GM21737 (cell line): ENCODE measurements around the gene PLCB1.

Experiments
- ATAC-seq: cut with Tn5 transposase; IDR thresholded peaks from one replicate; pipeline ENCODE4 v1.9.1; 2021; ENCODE audit warnings: mild to moderate bottlenecking, moderate library complexity; ENCODE audit not compliant: unreplicated experiment

The PLCB1 gene

DNA sequence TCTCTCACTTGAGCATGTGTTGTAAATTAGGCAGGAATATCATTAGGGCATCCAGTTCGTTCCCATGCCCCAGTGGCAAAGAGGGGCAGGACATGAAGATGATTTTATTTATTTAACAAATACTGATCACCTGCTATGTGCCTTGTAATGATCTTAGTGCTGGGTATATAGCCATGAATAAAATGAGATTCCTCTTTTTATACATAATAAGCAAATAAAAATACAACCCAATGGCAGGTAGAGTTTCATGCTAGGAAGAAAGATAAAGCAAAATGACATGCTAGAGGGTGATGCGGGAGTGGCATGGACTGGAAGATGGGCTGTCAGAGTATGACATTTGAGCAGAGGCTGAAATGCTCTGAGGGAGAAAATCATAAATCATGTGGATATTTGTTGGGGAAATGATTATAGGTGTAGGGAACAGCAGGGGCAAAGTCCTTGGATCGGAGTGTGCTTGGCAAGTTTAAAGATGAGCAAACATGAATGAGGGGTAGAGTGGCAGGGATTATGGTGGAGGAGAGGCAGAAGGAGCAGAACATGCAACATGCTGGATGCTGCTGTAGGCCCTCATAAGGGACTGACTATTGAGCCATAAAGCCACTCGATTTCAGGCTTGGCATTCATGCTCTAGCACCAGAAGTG is 342.1 kb downstream of the PLCB1 start:
- no peak for ATAC-seq

DNA sequence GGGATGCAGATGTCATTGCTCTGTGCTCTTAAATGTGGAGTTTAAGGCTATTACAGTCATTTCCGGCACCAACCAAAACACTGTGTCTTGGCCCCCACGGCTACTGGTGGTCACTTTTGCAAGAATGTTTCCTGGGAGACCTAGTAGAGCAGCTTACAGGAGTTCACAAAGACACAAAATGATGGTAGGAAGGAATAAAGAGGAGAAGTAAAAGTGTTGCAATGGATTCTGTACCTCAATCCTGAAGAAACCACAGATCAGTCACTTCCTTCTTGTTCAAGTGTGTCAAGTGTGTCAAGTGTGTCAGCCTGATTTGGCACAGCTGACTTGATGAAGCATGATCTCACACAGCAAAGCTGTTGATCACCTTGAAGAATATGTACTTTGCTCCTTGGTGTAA is 344.0 kb downstream of the PLCB1 start:
- ATAC-seq, result no peak

DNA sequence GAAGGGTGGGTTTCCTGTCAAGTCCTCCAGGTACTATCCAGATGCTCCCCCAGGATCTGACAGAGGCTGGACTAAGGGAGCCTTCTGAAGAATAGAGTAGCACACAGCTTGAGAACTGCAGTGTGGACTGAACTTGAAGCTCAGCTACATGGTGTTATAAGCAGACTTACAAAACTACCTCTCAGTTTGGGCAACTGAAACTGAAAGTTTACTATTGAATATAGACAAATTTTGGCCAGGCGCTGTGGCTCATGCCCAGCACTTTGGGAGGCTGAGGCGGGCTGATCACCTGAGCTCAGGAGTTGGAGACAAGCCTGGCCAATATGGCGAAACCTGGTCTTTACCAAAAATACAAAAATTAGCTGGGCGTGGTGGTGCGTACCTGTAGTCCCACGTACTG is 348.5 kb downstream of the PLCB1 start:
- ATAC-seq, result no peak

DNA sequence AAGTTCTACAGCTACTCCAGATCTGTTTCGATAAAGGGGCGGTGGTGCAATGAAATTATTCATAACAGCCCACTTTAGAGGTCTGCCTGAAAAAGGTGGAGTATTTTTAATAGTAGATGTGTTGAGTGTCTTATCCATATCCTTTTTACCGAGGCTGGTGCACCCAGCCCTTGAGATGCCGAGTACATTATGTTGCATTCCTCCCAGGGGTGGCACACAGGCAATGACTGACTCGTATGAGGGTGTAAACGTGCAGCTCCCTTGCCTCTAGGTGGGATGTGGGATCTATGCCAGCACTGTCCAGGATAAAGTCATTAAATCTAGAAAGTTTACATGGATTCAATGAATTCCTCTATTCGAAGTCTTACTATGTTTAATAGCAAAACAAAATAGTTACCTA is 355.6 kb downstream of the PLCB1 start:
- ATAC-seq, result no peak

DNA sequence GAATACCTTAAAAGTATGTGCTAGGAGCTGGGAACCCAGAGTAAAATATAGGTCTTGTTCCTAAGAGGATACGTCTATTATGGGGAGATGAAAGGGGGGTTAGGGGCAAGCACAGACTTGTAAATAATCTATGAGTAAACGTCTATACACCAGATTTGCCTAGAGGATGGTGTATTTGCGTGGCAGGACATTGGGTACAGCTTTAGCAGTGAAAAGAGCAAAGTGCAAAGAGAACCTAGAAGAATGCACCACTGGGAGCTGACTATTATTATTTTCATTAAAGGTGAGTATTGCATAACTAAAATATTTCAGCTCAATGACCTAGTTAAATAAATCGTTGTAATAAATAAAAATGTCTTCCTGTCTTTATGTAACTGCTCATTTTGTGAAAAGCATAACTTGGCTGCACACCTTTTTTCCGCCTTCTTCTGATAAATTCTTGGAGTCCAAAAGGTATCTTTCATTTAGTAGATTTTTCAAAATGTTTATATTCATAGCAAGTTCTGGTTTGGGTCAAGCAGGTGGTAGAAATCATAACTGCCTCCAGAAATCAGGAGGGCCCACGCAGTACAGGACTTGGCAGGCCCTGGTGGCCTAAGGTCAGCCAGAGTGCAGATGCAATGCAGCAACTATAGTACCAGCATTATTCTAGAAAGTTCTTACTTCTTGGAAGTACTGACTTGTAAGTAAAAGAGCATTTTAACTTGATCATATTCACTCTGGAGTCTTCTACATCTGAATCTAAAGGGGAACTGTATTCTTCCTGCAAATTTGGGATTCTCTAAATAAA is 357.2 kb downstream of the PLCB1 start:
- ATAC-seq, result no peak

DNA sequence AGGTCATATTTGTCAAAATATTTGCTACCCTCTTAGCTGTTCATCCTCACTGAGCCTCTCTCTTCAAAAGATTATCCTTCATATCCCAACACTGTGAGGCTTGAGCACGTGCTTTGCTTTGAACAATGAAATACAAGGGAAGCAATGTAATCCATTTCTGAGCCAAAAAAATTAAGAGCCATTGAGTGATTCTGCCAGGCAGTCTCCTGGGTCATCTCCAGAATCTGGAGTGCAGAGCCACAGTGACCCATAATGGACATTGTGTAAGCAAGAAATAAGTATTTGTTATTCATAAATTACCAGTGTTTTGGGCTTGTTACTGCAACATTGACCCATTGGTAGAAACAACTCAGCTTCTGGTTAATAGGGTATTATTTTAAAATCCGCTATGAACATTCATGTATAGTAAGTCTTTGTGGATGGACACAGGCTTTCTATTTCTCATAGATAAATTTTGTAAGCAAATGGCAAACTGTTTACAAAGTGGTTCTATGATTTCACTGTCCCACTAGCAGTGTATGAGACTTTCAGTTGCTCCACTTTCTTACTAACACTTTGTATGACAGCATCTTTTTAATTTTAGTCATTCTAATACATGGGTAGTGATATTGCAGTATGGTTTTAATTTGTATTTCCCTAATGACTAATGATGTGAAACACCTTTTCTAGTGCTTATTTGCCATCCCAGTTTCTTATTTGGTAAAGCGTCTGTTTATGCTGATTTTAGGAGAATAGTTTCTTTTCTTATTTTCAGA is 358.2 kb downstream of the PLCB1 start:
- no peak for ATAC-seq

DNA sequence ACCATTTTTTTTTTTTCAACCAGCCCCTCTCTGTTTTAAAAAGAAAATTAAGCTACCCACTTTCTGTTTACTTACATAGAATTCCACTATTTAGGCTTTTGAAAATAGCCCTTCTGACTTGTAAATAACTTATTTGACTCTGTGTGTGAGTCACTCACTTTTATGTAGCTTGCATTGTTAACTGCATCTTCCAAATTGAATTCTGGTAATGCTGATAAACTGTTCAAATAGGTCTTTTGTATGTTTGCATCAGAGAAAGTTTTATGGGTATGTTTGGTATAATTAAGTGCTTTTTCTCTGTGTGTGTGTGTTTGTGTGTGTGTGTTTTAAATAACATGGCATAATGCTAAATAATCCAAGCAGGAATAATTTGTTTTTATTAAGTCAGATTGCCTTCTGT is 360.1 kb downstream of the PLCB1 start:
- ATAC-seq, result no peak

DNA sequence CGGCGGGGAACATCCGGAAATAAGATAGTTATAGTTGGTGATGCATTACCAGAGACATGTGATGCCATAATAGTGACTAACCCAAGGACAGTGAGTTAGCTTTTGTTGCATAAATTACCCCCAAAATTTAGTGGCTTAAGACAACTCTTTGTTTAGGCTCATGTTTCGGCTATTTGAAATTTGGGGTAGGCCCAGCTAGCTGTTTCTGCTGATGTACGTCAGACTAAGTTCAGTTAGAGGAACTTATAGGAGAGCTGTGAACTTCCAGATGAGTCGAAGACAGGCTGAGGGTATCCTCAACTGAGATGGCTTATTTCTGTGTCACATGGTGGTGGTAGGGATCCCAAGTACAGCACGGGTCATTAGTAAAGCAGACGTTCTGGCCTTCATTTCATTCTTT is 366.5 kb downstream of the PLCB1 start:
- no peak for ATAC-seq

DNA sequence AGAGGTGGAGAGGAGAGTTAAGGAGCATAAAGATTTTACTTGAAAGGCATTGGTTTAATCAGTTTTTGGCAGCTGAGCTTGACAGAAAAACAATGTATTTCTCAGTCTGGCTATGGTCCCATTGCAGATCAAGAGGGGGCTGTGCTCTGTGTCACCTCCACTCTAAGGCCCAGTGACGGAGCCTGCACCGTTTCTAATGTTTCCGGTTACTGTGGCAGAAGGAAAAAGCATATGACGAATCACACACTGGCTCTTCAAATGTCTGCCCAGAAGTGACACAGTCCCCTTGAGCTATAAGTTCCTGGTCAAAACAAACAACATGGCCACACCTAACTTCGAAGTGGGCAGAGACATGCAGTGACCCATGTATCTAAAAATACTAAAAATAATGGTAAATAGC is 372.0 kb downstream of the PLCB1 start:
- ATAC-seq, result no peak

DNA sequence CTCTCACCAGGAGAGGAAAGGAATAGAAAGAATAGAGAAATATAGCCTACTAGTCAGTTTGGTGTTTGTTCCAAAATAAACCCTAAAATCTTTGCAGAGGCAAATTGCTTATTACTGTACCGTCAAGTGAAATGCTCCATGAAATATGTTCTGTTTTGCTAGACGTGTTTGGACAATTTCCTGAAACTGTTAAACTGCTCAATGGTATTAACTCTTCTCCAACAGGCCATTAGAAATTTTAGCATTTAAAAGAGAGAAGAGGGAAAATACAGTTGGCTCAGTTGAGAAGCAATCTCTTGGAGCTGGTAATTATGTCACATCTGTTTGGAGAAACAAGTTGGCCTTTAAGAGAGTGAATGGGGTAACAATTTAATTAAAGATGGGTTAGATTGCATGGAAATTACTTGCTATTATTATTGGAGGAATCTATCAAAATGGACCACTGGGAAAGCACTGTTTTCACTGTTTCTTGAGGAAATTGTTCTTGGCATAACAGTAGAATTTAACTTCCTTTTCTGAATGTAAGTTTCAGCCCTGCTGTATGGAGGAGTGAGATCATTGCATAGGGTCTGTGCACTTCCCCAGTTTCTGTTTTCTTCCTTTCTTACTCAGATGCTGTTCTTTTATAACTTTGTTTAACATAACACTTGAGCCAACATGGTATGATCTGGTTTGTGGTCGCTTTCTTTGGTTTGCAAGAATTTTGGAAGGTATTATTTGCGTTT is 373.6 kb downstream of the PLCB1 start:
- no peak for ATAC-seq

DNA sequence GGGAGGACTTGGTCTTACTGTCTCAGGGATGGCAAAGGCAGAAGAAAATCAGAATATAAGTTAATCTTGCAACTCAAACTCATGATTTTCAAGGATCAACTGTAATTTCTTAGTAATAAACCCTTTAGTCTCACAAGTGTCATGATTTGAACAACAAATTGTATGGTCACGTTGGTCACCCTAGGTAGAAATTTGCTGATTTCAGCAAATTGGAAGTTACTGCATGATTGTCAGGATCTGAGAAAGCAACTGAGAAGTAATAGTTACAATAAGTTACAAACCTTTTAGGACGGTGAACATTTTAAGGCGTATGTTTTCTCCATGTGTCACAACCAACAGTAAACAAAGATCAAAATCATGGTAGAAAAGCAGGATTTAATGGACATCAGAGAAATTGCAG is 375.2 kb downstream of the PLCB1 start:
- no peak for ATAC-seq

DNA sequence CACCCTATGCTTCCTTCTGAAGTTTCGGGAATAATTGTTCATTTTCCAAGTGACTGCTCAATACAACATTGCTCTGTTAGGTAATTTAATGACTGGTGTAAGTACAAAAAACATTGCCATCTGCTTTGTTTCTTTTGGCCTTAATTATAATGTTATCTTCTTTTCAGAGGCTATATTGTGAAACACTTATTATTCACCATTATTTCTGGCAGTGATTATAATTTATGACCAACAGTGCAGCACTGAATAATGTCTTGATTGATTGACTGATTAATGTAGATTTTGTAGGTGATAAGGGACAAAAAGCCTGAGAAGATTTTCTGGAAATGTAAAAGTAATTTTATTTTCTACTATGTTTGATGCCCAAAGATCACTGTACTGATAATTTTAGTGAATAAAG is 377.7 kb downstream of the PLCB1 start:
- no peak for ATAC-seq

DNA sequence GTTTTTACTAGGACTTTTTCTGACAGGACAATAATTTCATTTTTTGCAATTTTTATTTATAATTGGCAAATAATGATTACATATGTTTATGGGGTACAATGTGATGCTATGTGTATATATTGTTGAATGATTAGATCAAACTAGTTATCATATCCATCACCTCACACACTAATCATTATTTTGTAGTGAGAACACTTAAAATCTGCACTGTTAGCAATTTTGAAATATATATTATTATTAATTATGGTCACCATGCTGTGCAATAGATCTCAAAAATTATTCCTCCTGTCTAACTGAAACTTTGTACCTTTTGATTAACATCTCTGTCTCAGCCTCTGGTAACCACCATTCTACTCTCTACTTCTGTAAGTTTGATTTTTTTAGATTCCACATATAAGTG is 378.7 kb downstream of the PLCB1 start:
- ATAC-seq, result no peak

DNA sequence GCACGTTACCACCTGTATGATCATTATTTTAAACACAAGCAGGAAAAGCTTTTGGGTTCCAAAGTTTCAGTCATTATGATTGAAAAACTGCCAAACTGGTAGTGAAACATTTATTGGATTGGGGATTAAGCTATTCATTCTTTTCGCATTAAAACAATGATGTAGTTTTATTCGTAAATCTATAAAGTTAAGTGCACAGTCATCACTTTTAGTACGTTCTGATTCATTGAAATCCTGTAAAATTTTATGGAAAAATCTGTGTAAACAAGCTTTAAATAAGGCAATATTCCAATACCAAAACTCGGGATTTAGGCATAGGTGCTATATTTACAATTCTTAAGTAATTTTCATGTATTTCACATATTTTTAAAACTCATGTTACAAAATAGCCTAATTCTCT is 379.9 kb downstream of the PLCB1 start:
- ATAC-seq, result no peak

DNA sequence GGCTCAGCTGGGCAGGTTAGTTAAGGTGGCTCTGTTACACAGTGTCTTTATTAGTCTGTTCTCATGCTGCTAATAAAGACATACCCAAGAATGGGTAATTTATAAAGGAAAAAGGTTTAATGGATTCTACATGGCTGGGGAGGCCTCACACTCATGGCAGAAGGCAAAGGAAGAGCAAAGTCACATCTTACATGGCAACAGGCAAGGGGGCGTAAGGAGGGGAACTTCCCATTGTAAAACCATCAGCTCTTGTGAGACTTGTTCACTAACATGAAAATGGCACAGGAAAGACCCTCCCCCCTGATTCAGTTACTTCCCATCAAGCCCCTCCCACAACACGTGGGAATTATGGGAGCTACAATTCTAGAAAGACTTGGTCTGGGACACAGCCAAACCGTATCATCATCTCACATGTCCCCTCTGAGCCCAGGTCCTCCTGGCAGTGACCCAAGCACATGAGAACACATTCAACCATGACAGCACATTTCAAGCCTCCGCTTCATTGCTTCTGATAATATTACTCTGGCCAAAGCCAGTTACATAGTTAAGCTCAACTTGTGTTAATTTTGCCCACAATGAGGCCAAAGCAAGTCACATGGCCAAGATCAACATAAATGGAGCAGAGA is 383.9 kb downstream of the PLCB1 start:
- ATAC-seq, result no peak

DNA sequence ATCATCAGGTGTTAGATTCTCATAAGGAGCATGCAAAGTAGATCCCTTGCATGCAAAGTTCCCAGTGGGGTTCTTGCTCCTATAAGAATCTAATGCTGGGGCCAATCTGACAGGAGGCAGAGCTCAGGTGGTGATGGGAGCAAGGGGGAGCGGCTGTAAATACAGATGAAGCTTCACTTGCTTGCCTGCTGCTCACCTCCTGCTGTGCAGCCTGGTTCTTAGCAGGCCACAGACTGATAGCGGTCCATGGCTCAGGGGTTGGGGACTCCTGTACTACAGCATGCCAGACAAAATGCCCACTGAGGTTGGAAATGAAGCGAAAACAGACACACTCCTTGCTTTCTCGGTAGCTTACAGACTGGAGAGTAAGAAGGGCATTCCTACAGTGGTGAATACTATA is 386.8 kb downstream of the PLCB1 start:
- no peak for ATAC-seq

DNA sequence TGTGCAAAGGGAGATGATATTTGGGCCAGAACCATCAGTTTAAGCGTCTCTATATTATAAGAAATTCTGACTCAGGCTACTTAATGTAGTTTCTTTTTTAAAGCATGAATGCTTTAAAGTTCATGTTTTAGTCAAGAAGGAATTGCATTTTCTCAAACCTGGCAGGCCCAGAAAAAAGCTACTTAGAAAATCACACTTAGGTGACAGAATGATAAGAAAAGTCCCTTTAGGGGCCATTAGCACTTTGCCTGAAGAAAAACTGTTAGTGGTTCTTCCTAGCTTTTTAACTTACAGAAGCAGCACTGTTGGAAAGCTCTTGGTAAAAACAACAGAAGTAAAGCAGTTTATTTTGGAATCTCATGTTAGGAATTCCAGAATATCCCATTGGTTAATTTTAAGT is 387.8 kb downstream of the PLCB1 start:
- no peak for ATAC-seq

DNA sequence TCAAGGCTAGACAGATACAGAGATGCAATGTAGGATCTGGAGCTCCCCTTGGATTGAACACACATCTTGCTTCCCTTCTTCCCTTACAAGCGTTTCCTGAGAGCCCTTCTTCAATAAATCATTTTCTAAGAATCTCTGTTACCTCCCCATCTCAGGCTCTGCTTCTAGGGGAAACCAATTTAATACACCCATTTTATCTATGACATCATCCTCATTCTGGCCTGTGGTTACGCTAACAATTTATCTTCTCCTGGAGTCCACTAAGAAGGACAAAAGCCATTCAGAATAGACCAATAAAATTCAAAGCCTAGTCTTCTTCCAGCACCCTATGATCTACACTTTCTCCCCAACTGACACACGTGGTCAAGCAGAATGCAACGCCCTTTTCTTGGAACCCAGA is 390.1 kb downstream of the PLCB1 start:
- ATAC-seq, result no peak

DNA sequence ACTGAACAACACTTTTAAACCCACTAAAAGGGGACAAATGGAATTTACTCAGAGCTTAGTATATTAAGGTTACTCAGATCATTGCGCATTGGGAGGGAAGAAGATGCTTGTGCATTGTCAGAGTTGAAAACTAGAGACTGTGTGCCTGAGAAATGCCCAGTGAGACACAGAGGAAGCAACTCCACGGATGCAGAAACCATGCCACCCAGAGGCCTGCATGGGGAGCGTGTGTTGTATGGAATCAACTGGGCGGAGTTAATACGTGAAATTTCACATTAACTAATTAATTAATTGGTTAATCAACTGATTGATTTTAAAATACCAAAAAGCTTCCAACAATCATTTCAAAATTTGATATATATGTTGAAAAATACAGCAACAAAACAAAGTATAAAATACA is 391.6 kb downstream of the PLCB1 start:
- no peak for ATAC-seq

DNA sequence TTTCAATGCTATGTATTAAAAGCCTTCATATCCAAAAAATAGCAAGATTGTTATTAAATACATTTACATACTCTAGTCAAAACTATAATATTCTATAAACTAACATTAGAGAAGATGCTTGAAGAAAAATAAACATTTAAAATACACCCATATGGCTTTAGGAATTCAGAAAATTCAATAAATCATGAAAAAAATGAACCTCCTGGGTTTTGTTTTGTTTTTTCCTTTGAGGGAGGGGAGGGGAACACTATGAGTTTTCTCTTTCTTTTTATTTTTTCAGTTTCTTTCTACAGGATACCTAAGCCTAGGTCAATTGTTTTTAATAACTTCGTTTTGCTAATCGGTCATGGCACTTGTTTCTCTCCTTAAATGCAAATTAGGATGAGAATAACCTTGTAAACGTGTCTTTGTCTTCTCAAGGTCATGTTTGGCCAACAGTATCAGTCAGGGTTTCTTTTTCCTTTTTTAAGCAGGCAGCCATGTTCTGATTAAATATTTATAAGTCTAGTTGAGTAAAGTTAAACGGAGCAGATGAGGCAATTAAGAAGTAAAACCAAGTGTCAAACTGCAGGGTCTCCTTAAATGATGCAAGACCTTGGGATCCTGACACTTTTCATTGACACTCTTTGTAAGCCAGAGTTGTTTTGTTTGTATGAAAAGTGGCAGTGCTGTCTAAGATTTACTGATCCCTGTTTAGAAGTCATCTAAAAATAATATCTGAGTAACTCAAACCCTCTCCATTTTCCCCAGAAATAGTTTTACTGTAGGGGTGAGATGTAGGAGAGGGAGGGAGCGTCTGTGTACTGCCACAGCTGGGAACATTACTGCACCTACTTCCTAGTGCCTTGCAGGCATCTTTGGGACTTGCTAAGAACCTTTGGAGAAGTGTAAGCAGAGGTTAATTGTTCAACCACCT is 392.3 kb downstream of the PLCB1 start:
- ATAC-seq, result no peak
